ENCODE measurements around the gene AMELX.

Gene AMELX

GRCh38 chrX:11293113-11293512 lies at the start of gene AMELX:
AMELX (plus strand) TSS chrX:11293413; CDS start chrX:11294789, 1,376 bp downstream.
- no peak for DNase-seq

GRCh38 chrX:11244636-11245035 lies 48.6 kb upstream of the AMELX start:
- no peak for DNase-seq

- no peak for DNase-seq
Observed at GRCh38 chrX:11254417-11255109, 38.6 kb upstream of the AMELX start.

GRCh38 chrX:11257290-11257689 lies 35.9 kb upstream of the AMELX start:
- DNase-seq = no peak

- no peak for DNase-seq
Observed at GRCh38 chrX:11257711-11258110, 35.5 kb upstream of the AMELX start.

- no peak for DNase-seq
Observed at GRCh38 chrX:11259437-11259836, 33.8 kb upstream of the AMELX start.

GRCh38 chrX:11261260-11261659 lies 32.0 kb upstream of the AMELX start:
- DNase-seq = no peak

- DNase-seq = no peak
Observed at GRCh38 chrX:11264925-11265324, 28.3 kb upstream of the AMELX start.

GRCh38 chrX:11265352-11265751 lies 27.9 kb upstream of the AMELX start:
- DNase-seq = no peak

- DNase-seq = no peak
Observed at GRCh38 chrX:11266573-11267003, 26.6 kb upstream of the AMELX start.

- no peak for DNase-seq
Observed at GRCh38 chrX:11267425-11267824, 25.8 kb upstream of the AMELX start.

- DNase-seq = no peak
Observed at GRCh38 chrX:11269006-11269405, 24.2 kb upstream of the AMELX start.

GRCh38 chrX:11269996-11270395 lies 23.2 kb upstream of the AMELX start:
- no peak for DNase-seq

GRCh38 chrX:11272290-11272689 lies 20.9 kb upstream of the AMELX start:
- no peak for DNase-seq

- DNase-seq = no peak
Observed at GRCh38 chrX:11272863-11273262, 20.4 kb upstream of the AMELX start.

GRCh38 chrX:11273544-11273943 lies 19.7 kb upstream of the AMELX start:
- no peak for DNase-seq

GRCh38 chrX:11282043-11282442 lies 11.2 kb upstream of the AMELX start:
- no peak for DNase-seq

GRCh38 chrX:11285651-11286050 lies 7.6 kb upstream of the AMELX start:
- DNase-seq = no peak

GRCh38 chrX:11287505-11287904 lies 5.7 kb upstream of the AMELX start:
- no peak for DNase-seq

GRCh38 chrX:11290416-11291102 lies 2.7 kb upstream of the AMELX start:
- DNase-seq = no peak

- no peak for DNase-seq
Observed at GRCh38 chrX:11296051-11296450, 2.8 kb downstream of the AMELX start.

GRCh38 chrX:11298600-11298999 lies 5.4 kb downstream of the AMELX start:
- no peak for DNase-seq

- no peak for DNase-seq
Observed at GRCh38 chrX:11304829-11305228, 11.6 kb downstream of the AMELX start.

- no peak for DNase-seq
Observed at GRCh38 chrX:11305641-11306040, 12.4 kb downstream of the AMELX start.

GRCh38 chrX:11309220-11309619 lies 16.0 kb downstream of the AMELX start:
- no peak for DNase-seq
